GM12891 (cell line): ENCODE measurements around the gene RFPL4A.
A peak's percentile ranks its signal among the peaks of the same experiment; 100 is the strongest.

Experiments
- DNase-seq: peaks from one replicate; pipeline ENCODE4 v3.0.0; 2011; ENCODE audit warnings: low spot score; ENCODE audit not compliant: insufficient read length
- FAIRE-seq: peaks from 2 replicates; lab custom pipeline; 2011; peaks lifted over from hg19 to GRCh38; lab: Jason Lieb, UNC
- PAX5 ChIP-seq: IDR thresholded peaks from 2 replicates; pipeline ENCODE4 v1.6.1; 2011; ENCODE audit warnings: low read length, moderate library complexity, mild to moderate bottlenecking; ENCODE audit not compliant: insufficient read depth, severe bottlenecking
- POLR2A ChIP-seq: IDR thresholded peaks from 2 replicates; pipeline ENCODE4 v1.6.1; 2011; ENCODE audit warnings: low read depth, low read length, control low read depth
- POLR2AphosphoS5 ChIP-seq: IDR thresholded peaks from 2 replicates; pipeline ENCODE4 v1.6.1; 2011; ENCODE audit warnings: low read depth, low read length, control low read depth
- POU2F2 ChIP-seq: IDR thresholded peaks from 2 replicates; pipeline ENCODE4 v1.6.1; 2011; ENCODE audit warnings: low read depth, mild to moderate bottlenecking, control low read depth, low read length, moderate library complexity
- SPI1 ChIP-seq: IDR thresholded peaks from 2 replicates; pipeline ENCODE4 v1.6.1; 2011; ENCODE audit warnings: low read depth, low read length, control low read depth
- TAF1 ChIP-seq: IDR thresholded peaks from 2 replicates; pipeline ENCODE4 v1.6.1; 2011; ENCODE audit warnings: low read depth, low read length, control low read depth

Gene RFPL4A

DNA sequence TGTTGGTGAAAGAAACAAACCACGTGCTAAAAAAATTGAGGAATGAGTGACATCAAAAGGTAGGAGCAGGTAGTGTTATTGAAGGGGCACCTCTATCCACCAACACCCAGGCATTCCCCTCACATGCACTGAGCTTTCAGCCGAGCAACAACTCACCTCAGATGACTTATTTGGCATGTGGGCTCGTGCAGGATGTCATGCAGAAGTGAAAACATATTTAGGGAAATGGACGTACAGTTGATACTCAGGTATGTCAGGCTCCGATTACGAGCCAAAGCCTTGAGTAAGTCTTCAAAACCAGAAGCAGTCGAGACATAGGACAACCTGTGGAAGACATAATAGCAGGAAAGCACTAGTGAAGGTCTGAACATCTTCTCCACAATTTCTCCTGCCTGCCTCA is 42.5 kb downstream of the RFPL4A start:
- no peak for DNase-seq
- TF ChIP-seq TAF1 (no peak), POU2F2 (no peak), POLR2AphosphoS5 (no peak), POLR2A (no peak), PAX5 (no peak), SPI1 (no peak)
- no peak for FAIRE-seq

DNA sequence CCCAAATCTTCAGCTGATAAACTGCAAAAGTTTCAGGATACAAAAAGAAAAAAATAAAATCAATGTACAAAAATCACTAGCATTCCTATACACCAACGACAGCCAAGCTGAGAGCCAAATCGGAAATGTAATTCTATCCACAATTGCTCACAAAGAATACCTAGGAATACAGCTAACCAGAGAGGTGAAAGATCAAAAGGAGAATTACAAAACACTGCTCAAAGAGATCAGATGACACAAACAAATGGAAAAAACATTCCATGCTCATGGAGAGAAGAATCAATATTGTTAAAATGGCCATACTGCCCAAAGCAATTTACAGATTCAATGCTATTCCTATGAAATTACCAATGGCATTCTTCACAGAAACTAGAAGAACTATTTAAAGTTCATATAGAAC is 43.4 kb downstream of the RFPL4A start:
- DNase-seq (no peak), FAIRE-seq (no peak)
- no peak for TF ChIP-seq TAF1
- TF ChIP-seq POLR2A, result no peak
- TF ChIP-seq POLR2AphosphoS5, result no peak
- TF ChIP-seq SPI1, result no peak
- TF ChIP-seq POU2F2, result no peak
- TF ChIP-seq PAX5, result no peak

DNA sequence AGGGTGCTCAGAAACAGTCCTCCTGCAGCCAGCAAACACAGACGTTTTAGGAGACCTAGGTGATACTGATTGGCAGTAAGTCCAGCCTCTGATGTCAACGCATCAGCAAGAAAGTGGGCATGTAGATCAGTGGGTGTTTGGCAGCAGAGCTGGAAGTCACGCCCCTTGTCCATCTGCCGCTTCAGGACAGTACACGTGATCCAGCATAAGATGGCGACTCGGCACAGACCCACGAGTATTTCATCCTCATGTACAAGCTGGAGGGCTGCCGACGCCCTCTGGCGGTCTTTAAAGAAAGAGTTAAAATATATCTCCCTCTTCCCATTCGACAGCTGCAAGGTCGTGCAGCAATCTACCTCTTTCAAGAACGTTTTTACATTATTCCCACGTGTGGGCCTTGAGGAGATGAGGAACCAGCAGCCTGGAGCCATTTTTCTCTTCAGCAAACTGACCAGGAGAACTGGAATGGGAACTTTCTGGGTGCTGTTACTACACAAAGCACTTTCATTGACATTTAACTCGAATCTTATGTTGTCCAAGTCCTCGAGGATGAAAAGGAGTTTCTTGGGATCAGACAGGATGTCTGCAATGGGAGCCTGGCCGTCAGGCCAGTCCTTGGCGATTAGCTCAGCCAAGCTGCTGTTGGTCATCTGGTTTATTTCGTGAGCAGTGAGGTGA is 50.6 kb downstream of the RFPL4A start:
- no peak for TF ChIP-seq PAX5
- TF ChIP-seq POU2F2, result no peak
- TF ChIP-seq POLR2A, result no peak
- TF ChIP-seq TAF1, result no peak
- no peak for TF ChIP-seq SPI1
- no peak for TF ChIP-seq POLR2AphosphoS5
- FAIRE-seq (peak; percentile 65), DNase-seq (peak; percentile 29)

DNA sequence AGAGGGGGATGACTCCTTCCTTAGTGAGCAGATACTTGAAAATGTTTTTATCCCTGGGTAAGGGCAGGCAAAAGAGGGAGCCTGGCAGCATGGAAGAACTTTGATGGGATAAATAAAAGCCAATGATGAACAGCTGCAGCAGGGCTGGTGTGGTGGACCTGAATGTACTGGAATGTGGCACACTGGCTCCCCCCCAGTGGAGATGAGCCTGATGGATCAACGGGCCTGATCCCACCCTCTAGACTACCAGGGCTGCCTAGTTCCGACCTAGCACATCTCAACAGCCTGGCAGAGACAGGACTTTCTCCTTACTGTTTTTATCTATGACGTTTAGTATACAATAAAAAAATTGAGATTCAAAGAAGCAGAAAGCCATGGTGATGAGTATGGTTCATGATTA is 52.4 kb downstream of the RFPL4A start:
- no peak for TF ChIP-seq PAX5
- no peak for TF ChIP-seq POLR2AphosphoS5
- TF ChIP-seq SPI1, result no peak
- no peak for TF ChIP-seq POU2F2
- no peak for TF ChIP-seq POLR2A
- TF ChIP-seq TAF1, result no peak
- no peak for DNase-seq
- no peak for FAIRE-seq

DNA sequence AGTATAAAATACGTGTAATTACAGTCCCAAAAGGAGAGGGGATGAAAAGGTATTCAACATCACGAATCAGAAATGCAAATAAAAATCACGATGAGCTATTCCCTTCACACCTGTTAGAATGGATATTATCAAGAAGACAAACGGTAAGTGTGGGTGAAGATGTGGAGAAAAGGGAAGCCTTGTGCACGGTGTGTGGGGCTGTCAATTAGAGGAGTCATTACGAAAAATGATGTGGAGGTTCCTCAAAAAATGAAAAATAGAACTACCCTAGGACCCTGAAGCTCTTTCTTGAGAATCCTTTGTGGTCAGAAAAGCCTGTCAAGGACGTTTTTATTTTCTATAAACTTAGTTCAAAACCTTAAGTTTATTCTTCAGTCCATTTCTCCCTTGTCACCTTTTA is 53.6 kb downstream of the RFPL4A start:
- TF ChIP-seq TAF1, result no peak
- no peak for TF ChIP-seq PAX5
- TF ChIP-seq POU2F2, result no peak
- no peak for TF ChIP-seq SPI1
- TF ChIP-seq POLR2AphosphoS5, result no peak
- no peak for TF ChIP-seq POLR2A
- no peak for DNase-seq
- FAIRE-seq, result no peak
